Smooth muscle cell (in vitro differentiated cells): ENCODE results near the gene DVL2. TPM values are rescaled to one million over a fixed set of nuclear protein-coding genes. Genes with fewer than 3 reads are reported as not detected.

ENCODE experiments used
- DNase-seq: peaks from one replicate; lab custom pipeline; 2025; ENCODE audit not compliant: unreplicated experiment; lab: John Stamatoyannopoulos, UW
- H2AFZ ChIP-seq: fragments of 200-600 bp; sonication (generic); 2 replicates; pipeline ENCODE4 v1.6.0; 2016; ENCODE audit warnings: antibody characterized with exemption, low read depth, mild to moderate bottlenecking
- H3F3A ChIP-seq: fragments of 200-600 bp; sonication (generic); 2 replicates; pipeline ENCODE4 v1.6.0; 2017; ENCODE audit warnings: antibody characterized with exemption, low read depth
- H3K27ac ChIP-seq: fragments of 200-600 bp; sonication (generic); 2 replicates; pipeline ENCODE4 v1.5.1; 2016; ENCODE audit warnings: low read depth, mild to moderate bottlenecking
- H3K27me3 ChIP-seq: fragments of 200-600 bp; sonication (generic); 2 replicates; pipeline ENCODE4 v1.6.1; 2016; ENCODE audit warnings: low read depth, mild to moderate bottlenecking
- H3K36me3 ChIP-seq: fragments of 200-600 bp; sonication (generic); 2 replicates; pipeline ENCODE4 v1.5.1; 2016; ENCODE audit warnings: low read depth
- H3K4me1 ChIP-seq: fragments of 200-600 bp; sonication (generic); 2 replicates; pipeline ENCODE4 v1.5.1; 2016; ENCODE audit warnings: low read depth
- H3K4me2 ChIP-seq: fragments of 200-600 bp; sonication (generic); 2 replicates; pipeline ENCODE4 v1.6.0; 2016; ENCODE audit warnings: mild to moderate bottlenecking
- H3K4me3 ChIP-seq: fragments of 200-600 bp; sonication (generic); 2 replicates; pipeline ENCODE4 v1.5.1; 2016; ENCODE audit warnings: mild to moderate bottlenecking
- H3K79me2 ChIP-seq: fragments of 200-600 bp; sonication (generic); 2 replicates; pipeline ENCODE4 v1.6.0; 2016; ENCODE audit warnings: low read depth, mild to moderate bottlenecking
- H3K9ac ChIP-seq: fragments of 200-600 bp; sonication (generic); 2 replicates; pipeline ENCODE4 v1.6.0; 2016; ENCODE audit warnings: low read depth
- H3K9me3 ChIP-seq: fragments of 200-600 bp; sonication (generic); replicated peaks from 2 replicates; pipeline ENCODE4 v1.5.1; 2016; ENCODE audit warnings: low read depth
- H4K20me1 ChIP-seq: fragments of 200-600 bp; sonication (generic); 2 replicates; pipeline ENCODE4 v1.6.0; 2016; ENCODE audit warnings: low read depth
- CTCF ChIP-seq: fragments of 200-600 bp; sonication (generic); IDR thresholded peaks from 2 replicates; pipeline ENCODE4 v1.5.1; 2017; ENCODE audit warnings: borderline replicate concordance, mild to moderate bottlenecking, antibody characterized with exemption; ENCODE audit not compliant: insufficient read depth, poor library complexity, severe bottlenecking
- WGBS: methylation state at CpG from one replicate; pipeline ENCODE4 v1.1.7; 2016; ENCODE audit warnings: low lambda C conversion rate; 5-methylcytosine and 5-hydroxymethylcytosine counted together
- polyA plus RNA-seq: library from polyadenylated mRNA; unstranded; fragments of >200 nt; fragmentation: Nextera tagmentation; extraction: Ambion mirVana; gene quantifications from 2 replicates; pipeline ENCODE4 v1.2.1, GENCODE V29; 2016
- total RNA-seq: library from RNA; depleted of rRNA; stranded (reverse); fragments of >200 nt; gene quantifications from 2 replicates; pipeline ENCODE4 v1.2.3, GENCODE V29; 2014

The DVL2 gene
- total and polyA plus RNA-seq, 2 experiments from 2014 or later, result 31.8 to 49.6 TPM

GRCh38 chr17:7241090-7241733 is 6.9 kb upstream of the DVL2 start:
- Histone ChIP-seq H4K20me1 (peaks cover 15% of the 10 kb centered on the region), H3F3A (peaks cover 38% of the 10 kb centered on the region), H3K4me1 (peaks cover 26% of the 10 kb centered on the region), H3K27me3 (no peaks in the 10 kb centered on the region), H2AFZ (no peak overlapping the region), H3K36me3 (no peaks in the 10 kb centered on the region), H3K4me3 (peak overlapping the region; percentile 82), H3K9ac (peak overlapping the region; percentile 99), H3K79me2 (peaks cover 54% of the 10 kb centered on the region), H3K27ac (peak overlapping the region; percentile 95), H3K9me3 (no peaks in the 10 kb centered on the region), H3K4me2 (peak overlapping the region; percentile 84)
- no peak for TF ChIP-seq CTCF
- DNase-seq, result no peak
- WGBS, result 59% methylated on average over 9 of the region's 9 CpGs

GRCh38 chr17:7240375-7240774 is 6.1 kb upstream of the DVL2 start:
- Histone ChIP-seq H3K27me3 (no peaks in the 10 kb centered on the region), H3K9ac (peak overlapping the region; percentile 99), H4K20me1 (peaks cover 20% of the 10 kb centered on the region), H3K4me2 (peak overlapping the region; percentile 84), H3K4me1 (peaks cover 26% of the 10 kb centered on the region), H3K79me2 (peaks cover 56% of the 10 kb centered on the region), H3K27ac (peak overlapping the region; percentile 95), H3K4me3 (peak overlapping the region; percentile 49), H3K9me3 (no peaks in the 10 kb centered on the region), H3F3A (peaks cover 44% of the 10 kb centered on the region), H2AFZ (no peak overlapping the region), H3K36me3 (no peaks in the 10 kb centered on the region)
- TF ChIP-seq CTCF, result no peak
- 84% methylated on average over 4 of the region's 4 CpGs for WGBS
- no peak for DNase-seq

GRCh38 chr17:7239091-7240027 is 5.0 kb upstream of the DVL2 start, which contains the start of gene PHF23:
PHF23 (minus strand) TSS chr17:7239457; CDS start chr17:7239279, 178 bp downstream.
- no peak for TF ChIP-seq CTCF
- H3K36me3 ChIP-seq, result no peaks in the 10 kb centered on the region
- peaks cover 26% of the 10 kb centered on the region for H3K4me1 ChIP-seq
- H3K9me3 ChIP-seq, result no peaks in the 10 kb centered on the region
- peak within 1 kb of the TSS; percentile 95 for H3K27ac ChIP-seq
- H3K4me2 ChIP-seq, result peak within 1 kb of the TSS; percentile 91
- peaks cover 53% of the 10 kb centered on the region for H3F3A ChIP-seq
- H3K4me3 ChIP-seq, result peak within 1 kb of the TSS; percentile 98
- peaks cover 20% of the 10 kb centered on the region for H4K20me1 ChIP-seq
- peak; percentile 94 for DNase-seq
- under 1% methylated on average over 56 of the region's 72 CpGs for WGBS
- H3K9ac ChIP-seq, result peak within 1 kb of the TSS; percentile 86
- no peak within 1 kb of the TSS for H2AFZ ChIP-seq
- H3K79me2 ChIP-seq, result peaks cover 62% of the 10 kb centered on the region
- no peaks in the 10 kb centered on the region for H3K27me3 ChIP-seq
